Kidney capillary endothelial cell (primary cell): ENCODE measurements around the gene TMPRSS2.
A peak's percentile ranks its signal among the peaks of the same experiment; 100 is the strongest.
"Not testable (repeated sequence)": the region's sequence is repeated elsewhere in the genome, so short reads cannot be mapped to it uniquely, and the experiment has no call there.

ENCODE experiments used
- DNase-seq: peaks from one replicate; pipeline ENCODE4 v3.0.0-alpha.2; 2018; ENCODE audit warnings: low spot score

TMPRSS2 gene

GRCh38 chr21:41425954-41426675 is 81.8 kb downstream of the TMPRSS2 start, which contains the start of gene MX1:
Gene MX1, plus strand, starts transcription at chr21:41426239. Its CDS starts 5,832 bp downstream, at chr21:41432071.
- DNase-seq: no peak

- DNase-seq: no peak
Observed at GRCh38 chr21:41425588-41425953, 82.4 kb downstream of the TMPRSS2 start.

GRCh38 chr21:41423305-41423636 is 84.7 kb downstream of the TMPRSS2 start:
- not testable (repeated sequence) for DNase-seq

GRCh38 chr21:41422546-41423304 is 85.2 kb downstream of the TMPRSS2 start:
- no peak for DNase-seq

- not testable (repeated sequence) for DNase-seq
Observed at GRCh38 chr21:41420998-41421397, 87.0 kb downstream of the TMPRSS2 start.

- peak; percentile 76 for DNase-seq
Observed at GRCh38 chr21:41419921-41420862, 87.8 kb downstream of the TMPRSS2 start.

- no peak for DNase-seq
Observed at GRCh38 chr21:41418956-41419680, 88.8 kb downstream of the TMPRSS2 start.

- no peak for DNase-seq
Observed at GRCh38 chr21:41418393-41418792, 89.6 kb downstream of the TMPRSS2 start.

- not testable (repeated sequence) for DNase-seq
Observed at GRCh38 chr21:41417505-41417904, 90.5 kb downstream of the TMPRSS2 start.
